MM.1S (cell line): ENCODE measurements around the gene HPCAL1.

Experiments
- CTCF ChIP-seq: fragments of 300-600 bp; sonication (generic); IDR thresholded peaks from 2 replicates; pipeline ENCODE4 v1.5.1; 2016; ENCODE audit warnings: antibody characterized with exemption, low read length, mixed read lengths
- EZH2phosphoT487 ChIP-seq: fragments of 300-600 bp; sonication (generic); IDR thresholded peaks from 2 replicates; pipeline ENCODE4 v1.6.1; 2018; ENCODE audit warnings: antibody characterized with exemption, low read length

- TF ChIP-seq CTCF (no peak), EZH2phosphoT487 (no peak)
Measured at GRCh38 chr2:10297959-10298531, 4.7 kb upstream of the HPCAL1 start.
